Endothelial cell of umbilical vein (primary cell): Measurements from ENCODE around the gene NLRP3.

Source experiments
- TF ChIP-seq, protein P1 (sequence below), 2 donors: IDR thresholded peaks; 1 replicate in 1 of 2; 2 replicates in 1 of 2; pipeline ENCODE4 v1.5.1; 2011; ENCODE audit warnings: low read length in 2 of 2, mild to moderate bottlenecking in 2 of 2, moderate library complexity in 2 of 2, control low read depth in 1 of 2, inconsistent platforms in 1 of 2, low read depth in 1 of 2; ENCODE audit not compliant: insufficient read depth in 1 of 2; ENCODE audit errors: extremely low read depth in 1 of 2
- TF ChIP-seq, protein P2 (sequence below): IDR thresholded peaks from 2 replicates; pipeline ENCODE4 v1.6.1; 2011; ENCODE audit not compliant: insufficient read depth, insufficient read length

GRCh38 chr1:247408100-247408499, 7.9 kb upstream of the NLRP3 start:
- TF ChIP-seq, protein P1, sequence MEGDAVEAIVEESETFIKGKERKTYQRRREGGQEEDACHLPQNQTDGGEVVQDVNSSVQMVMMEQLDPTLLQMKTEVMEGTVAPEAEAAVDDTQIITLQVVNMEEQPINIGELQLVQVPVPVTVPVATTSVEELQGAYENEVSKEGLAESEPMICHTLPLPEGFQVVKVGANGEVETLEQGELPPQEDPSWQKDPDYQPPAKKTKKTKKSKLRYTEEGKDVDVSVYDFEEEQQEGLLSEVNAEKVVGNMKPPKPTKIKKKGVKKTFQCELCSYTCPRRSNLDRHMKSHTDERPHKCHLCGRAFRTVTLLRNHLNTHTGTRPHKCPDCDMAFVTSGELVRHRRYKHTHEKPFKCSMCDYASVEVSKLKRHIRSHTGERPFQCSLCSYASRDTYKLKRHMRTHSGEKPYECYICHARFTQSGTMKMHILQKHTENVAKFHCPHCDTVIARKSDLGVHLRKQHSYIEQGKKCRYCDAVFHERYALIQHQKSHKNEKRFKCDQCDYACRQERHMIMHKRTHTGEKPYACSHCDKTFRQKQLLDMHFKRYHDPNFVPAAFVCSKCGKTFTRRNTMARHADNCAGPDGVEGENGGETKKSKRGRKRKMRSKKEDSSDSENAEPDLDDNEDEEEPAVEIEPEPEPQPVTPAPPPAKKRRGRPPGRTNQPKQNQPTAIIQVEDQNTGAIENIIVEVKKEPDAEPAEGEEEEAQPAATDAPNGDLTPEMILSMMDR (IDR thresholded peaks at IDR 0.05; ENCODE audit: extremely low read depth in 1 of 2, insufficient read depth in 1 of 2, low read depth in 1 of 2, low read length in 2 of 2) = no peak
- TF ChIP-seq, protein P2, sequence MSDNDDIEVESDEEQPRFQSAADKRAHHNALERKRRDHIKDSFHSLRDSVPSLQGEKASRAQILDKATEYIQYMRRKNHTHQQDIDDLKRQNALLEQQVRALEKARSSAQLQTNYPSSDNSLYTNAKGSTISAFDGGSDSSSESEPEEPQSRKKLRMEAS = no peak
